CD4-positive, CD25-positive, alpha-beta regulatory T cell (primary cell): ENCODE data around the gene ALB. TPM values are rescaled to one million over a fixed set of nuclear protein-coding genes. Genes with fewer than 3 reads are reported as not detected.

Experiments used
- ATAC-seq, 2 donors: fragments of 150-1000 bp; cut with Tn5 transposase; one replicate each; pipeline ENCODE4 v1.10.0; 2021; ENCODE audit warnings: low read depth in 2 of 2, moderate number of reproducible peaks in 2 of 2, moderate library complexity in 1 of 2
- DNase-seq, 3 donors: peaks; one replicate each; pipeline versions ENCODE4 v3.0.0 to v3.0.0-alpha.2; 2012 to 2022; ENCODE audit warnings: mixed read lengths in 1 of 3
- H3K27ac ChIP-seq: one replicate; pipeline ENCODE4 v1.7.0; 2013; ENCODE audit warnings: mild to moderate bottlenecking, low read length; ENCODE audit not compliant: insufficient read depth, poor library complexity, severe bottlenecking
- H3K27me3 ChIP-seq: one replicate; pipeline ENCODE4 v1.7.0; 2013; ENCODE audit warnings: low read length; ENCODE audit not compliant: control insufficient read depth, insufficient read depth
- H3K36me3 ChIP-seq: one replicate; pipeline ENCODE4 v1.7.0; 2013; ENCODE audit warnings: mild to moderate bottlenecking, low read length, moderate library complexity; ENCODE audit not compliant: control insufficient read depth, insufficient read depth
- H3K4me1 ChIP-seq: 2 replicates; pipeline ENCODE4 v1.7.0; 2013; ENCODE audit warnings: mild to moderate bottlenecking, low read length; ENCODE audit not compliant: insufficient read depth, control insufficient read depth, poor library complexity, severe bottlenecking
- H3K4me3 ChIP-seq: one replicate; pipeline ENCODE4 v1.7.0; 2013; ENCODE audit warnings: low read depth, mild to moderate bottlenecking, low read length, moderate library complexity
- H3K9me3 ChIP-seq, 2 experiments: 1 replicate in 1 of 2; 2 replicates in 1 of 2; pipeline ENCODE4 v1.7.0; 2013; ENCODE audit warnings: low read length in 2 of 2, mild to moderate bottlenecking in 1 of 2, moderate library complexity in 1 of 2; ENCODE audit not compliant: control insufficient read depth in 2 of 2
- H3K27ac Mint-ChIP-seq, 3 donors: one replicate each; pipeline ENCODE4 v1.8.0; 2020 to 2022; ENCODE audit warnings: mild to moderate bottlenecking in 3 of 3, mixed read lengths in 3 of 3, moderate library complexity in 2 of 3
- H3K27me3 Mint-ChIP-seq: one replicate; pipeline ENCODE4 v1.8.0; 2022; ENCODE audit warnings: mild to moderate bottlenecking, mixed read lengths
- H3K36me3 Mint-ChIP-seq: one replicate; pipeline ENCODE4 v1.8.0; 2020; ENCODE audit warnings: mixed read lengths
- H3K4me1 Mint-ChIP-seq, 4 donors: one replicate each; pipeline ENCODE4 v1.8.0; 2020 to 2022; ENCODE audit warnings: mixed read lengths in 4 of 4, mild to moderate bottlenecking in 1 of 4
- H3K4me3 Mint-ChIP-seq, 4 donors: one replicate each; pipeline ENCODE4 v1.8.0; 2020 to 2022; ENCODE audit warnings: mild to moderate bottlenecking in 4 of 4, mixed read lengths in 4 of 4, moderate library complexity in 3 of 4
- H3K9me3 Mint-ChIP-seq, 7 donors: one replicate each; pipeline ENCODE4 v1.8.0; 2020 to 2022; ENCODE audit warnings: mixed read lengths in 7 of 7, mild to moderate bottlenecking in 3 of 7, moderate library complexity in 2 of 7
- polyA plus RNA-seq, 4 donors: library from polyadenylated mRNA; unstranded; fragments of 300-500 nt; fragmentation: Illumina TruSeq; gene quantifications; one replicate each; pipeline ENCODE4 v1.2.3, GENCODE V29; 2021
- total RNA-seq: library from RNA; stranded (reverse); gene quantifications from one replicate; pipeline ENCODE4 v1.2.3, GENCODE V29; 2022

The ALB gene
- total and polyA plus RNA-seq, 5 donors from 2014 or later = not detected

DNA sequence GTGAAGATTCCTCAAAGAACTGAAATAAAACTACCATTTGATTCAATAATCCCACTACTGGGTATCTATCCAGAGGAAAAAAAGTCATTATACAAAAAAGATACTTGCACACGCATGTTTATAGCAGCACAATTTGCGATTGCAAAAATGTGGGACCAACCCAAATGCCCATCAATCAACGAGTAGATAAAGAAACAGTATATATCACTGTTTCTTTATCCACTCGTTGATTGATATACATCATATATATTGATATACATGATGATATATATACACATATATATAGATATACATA lies 18.3 kb downstream of the ALB start:
- Mint-ChIP-seq H3K36me3 (no peaks in the 10 kb centered on the region), H3K27ac (no peak overlapping the region), H3K27me3 (no peaks in the 10 kb centered on the region), H3K4me1 (no peaks in the 10 kb centered on the region), H3K4me3 (no peak overlapping the region), H3K9me3 (peaks cover 0 to 2% (median 0%) of the 10 kb centered on the region in 7 donors)
- H3K36me3 ChIP-seq = no peaks in the 10 kb centered on the region
- H3K27me3 ChIP-seq = no peaks in the 10 kb centered on the region
- H3K4me3 ChIP-seq = no peak overlapping the region
- H3K4me1 ChIP-seq = no peaks in the 10 kb centered on the region
- DNase-seq (no peak), ATAC-seq (no peak)
- no peaks in the 10 kb centered on the region for H3K9me3 ChIP-seq
- H3K27ac ChIP-seq = no peak overlapping the region

DNA sequence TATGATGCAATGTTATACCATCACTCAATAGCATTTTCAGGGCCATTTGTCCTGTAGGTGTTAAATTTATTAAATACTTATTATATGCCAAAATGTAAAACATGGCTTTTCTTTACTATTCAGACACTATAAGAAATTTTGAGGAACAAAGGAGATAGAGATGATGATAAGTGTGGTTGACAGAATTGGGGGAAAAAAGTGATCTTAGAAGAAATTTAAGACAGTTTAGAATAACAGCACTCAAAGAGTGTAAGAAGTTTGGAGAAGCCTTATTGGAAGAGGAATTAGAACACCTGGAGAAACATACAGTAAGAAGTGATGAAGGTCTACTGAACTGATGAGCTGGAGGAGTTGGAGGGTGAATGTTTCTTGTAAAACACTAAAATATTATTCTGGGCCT lies 19.1 kb downstream of the ALB start:
- Mint-ChIP-seq H3K27ac (peak overlapping the region in 1 of 3 donors; percentile 67), H3K27me3 (peaks cover 4% of the 10 kb centered on the region), H3K9me3 (peaks cover 0 to 2% (median 0%) of the 10 kb centered on the region in 7 donors), H3K4me1 (no peaks in the 10 kb centered on the region), H3K36me3 (no peaks in the 10 kb centered on the region), H3K4me3 (no peak overlapping the region)
- Histone ChIP-seq H3K4me1 (no peaks in the 10 kb centered on the region), H3K27me3 (no peaks in the 10 kb centered on the region), H3K36me3 (no peaks in the 10 kb centered on the region), H3K27ac (no peak overlapping the region), H3K9me3 (no peaks in the 10 kb centered on the region), H3K4me3 (no peak overlapping the region)
- DNase-seq = no peak
- ATAC-seq = no peak

DNA sequence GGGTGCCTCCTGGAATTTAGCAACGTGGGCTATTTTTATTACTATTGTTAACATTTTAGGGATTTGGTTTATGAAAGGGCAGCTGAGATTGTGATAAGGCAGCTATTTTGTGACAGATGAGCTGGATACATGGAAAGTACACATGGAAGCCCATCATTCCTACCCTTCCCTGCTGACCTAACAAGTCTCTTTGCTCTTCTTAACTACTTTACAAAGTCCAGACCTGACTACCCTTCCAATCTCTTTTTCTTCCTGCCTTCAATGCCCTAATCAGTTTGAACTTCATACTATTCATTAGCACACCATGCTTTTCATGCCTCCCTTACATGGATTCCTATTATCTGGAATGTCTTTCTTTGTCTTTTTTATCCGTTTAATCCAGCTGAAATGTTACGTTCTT lies 22.6 kb downstream of the ALB start:
- no peaks in the 10 kb centered on the region for H3K27me3 ChIP-seq
- Mint-ChIP-seq H3K4me1 (no peaks in the 10 kb centered on the region), H3K27me3 (peaks cover 4% of the 10 kb centered on the region), H3K27ac (no peak overlapping the region), H3K36me3 (no peaks in the 10 kb centered on the region), H3K4me3 (no peak overlapping the region), H3K9me3 (peaks cover 0 to 3% (median 0%) of the 10 kb centered on the region in 7 donors)
- no peak overlapping the region for H3K27ac ChIP-seq
- no peaks in the 10 kb centered on the region for H3K9me3 ChIP-seq
- no peak overlapping the region for H3K4me3 ChIP-seq
- no peaks in the 10 kb centered on the region for H3K4me1 ChIP-seq
- H3K36me3 ChIP-seq = no peaks in the 10 kb centered on the region
- ATAC-seq = no peak
- DNase-seq = no peak

DNA sequence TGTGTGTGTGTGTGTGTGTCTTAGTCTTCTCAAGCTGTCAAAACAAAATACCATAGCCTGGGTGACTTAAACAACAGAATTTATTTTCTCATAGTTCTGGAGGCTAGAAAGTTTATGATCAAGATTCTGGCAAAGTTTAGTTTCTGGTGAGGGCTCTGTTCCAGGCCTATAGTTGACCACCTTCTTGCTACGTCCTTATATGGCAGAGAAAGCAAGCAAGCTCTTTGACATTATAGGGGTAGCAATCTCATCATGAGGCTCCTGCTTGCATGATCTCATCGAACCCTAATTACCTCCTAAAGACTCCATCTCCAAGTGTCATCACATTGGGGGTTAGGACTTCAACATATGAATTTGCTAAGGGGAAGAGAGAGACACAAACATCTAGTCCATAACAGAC lies 25.0 kb downstream of the ALB start:
- Mint-ChIP-seq H3K27ac (no peak overlapping the region), H3K4me3 (no peak overlapping the region), H3K27me3 (peaks cover 4% of the 10 kb centered on the region), H3K4me1 (no peaks in the 10 kb centered on the region), H3K9me3 (peaks cover 0 to 1% (median 0%) of the 10 kb centered on the region in 7 donors), H3K36me3 (no peaks in the 10 kb centered on the region)
- no peak overlapping the region for H3K27ac ChIP-seq
- no peaks in the 10 kb centered on the region for H3K36me3 ChIP-seq
- H3K27me3 ChIP-seq = no peaks in the 10 kb centered on the region
- H3K4me3 ChIP-seq = no peak overlapping the region
- ATAC-seq (no peak), DNase-seq (no peak)
- H3K9me3 ChIP-seq = no peaks in the 10 kb centered on the region
- H3K4me1 ChIP-seq = no peaks in the 10 kb centered on the region

DNA sequence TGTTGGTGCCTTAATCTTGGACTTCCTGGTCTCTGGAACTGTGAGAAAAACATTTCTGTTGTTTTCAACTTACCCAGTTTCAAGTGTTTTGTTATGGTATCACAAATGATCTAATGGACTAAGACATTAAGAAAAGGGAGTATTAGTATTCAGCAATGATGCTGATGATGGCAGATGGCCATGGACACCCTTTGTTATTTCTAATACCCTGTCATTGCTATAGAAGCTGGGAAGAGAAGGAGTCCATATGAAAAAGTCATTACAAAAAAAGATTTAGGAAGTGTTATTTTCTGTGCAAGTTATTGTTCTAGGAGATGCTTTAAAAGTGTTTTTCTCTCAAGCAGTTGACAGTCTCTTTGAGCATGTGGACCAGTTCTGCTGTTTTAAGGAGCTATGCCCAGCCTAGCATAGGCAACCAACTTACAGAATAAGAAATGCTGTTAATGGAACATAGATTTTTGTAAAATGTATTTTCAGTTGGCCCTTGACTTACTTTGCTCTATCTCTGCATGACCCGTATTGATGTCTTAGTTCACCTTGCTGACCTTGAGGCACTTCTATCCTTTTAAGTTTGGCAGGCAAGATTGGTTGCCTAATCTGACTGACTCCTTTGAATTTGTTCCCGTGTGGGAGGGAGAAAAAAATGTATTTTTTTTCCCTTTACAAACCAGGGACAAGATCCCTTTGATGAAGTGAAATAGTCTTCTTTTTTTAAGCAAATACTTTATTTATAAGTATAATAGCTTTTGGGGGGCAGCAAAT lies 25.9 kb downstream of the ALB start:
- Mint-ChIP-seq H3K4me1 (no peaks in the 10 kb centered on the region), H3K4me3 (no peak overlapping the region), H3K27me3 (peaks cover 4% of the 10 kb centered on the region), H3K36me3 (no peaks in the 10 kb centered on the region), H3K27ac (no peak overlapping the region), H3K9me3 (peaks cover 0 to 1% (median 0%) of the 10 kb centered on the region in 7 donors)
- H3K4me3 ChIP-seq = no peak overlapping the region
- H3K4me1 ChIP-seq = no peaks in the 10 kb centered on the region
- no peaks in the 10 kb centered on the region for H3K27me3 ChIP-seq
- DNase-seq = no peak
- no peak overlapping the region for H3K27ac ChIP-seq
- ATAC-seq = no peak
- H3K36me3 ChIP-seq = no peaks in the 10 kb centered on the region
- no peaks in the 10 kb centered on the region for H3K9me3 ChIP-seq

DNA sequence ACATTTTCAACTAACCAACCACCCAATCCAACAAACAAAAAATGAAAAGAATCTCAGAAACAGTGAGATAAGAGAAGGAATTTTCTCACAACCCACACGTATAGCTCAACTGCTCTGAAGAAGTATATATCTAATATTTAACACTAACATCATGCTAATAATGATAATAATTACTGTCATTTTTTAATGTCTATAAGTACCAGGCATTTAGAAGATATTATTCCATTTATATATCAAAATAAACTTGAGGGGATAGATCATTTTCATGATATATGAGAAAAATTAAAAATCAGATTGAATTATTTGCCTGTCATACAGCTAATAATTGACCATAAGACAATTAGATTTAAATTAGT lies 27.7 kb downstream of the ALB start:
- Mint-ChIP-seq H3K36me3 (no peaks in the 10 kb centered on the region), H3K27me3 (peaks cover 4% of the 10 kb centered on the region), H3K4me3 (no peak overlapping the region), H3K27ac (no peak overlapping the region), H3K4me1 (no peaks in the 10 kb centered on the region), H3K9me3 (peaks cover 0 to 1% (median 0%) of the 10 kb centered on the region in 7 donors)
- no peak overlapping the region for H3K27ac ChIP-seq
- no peaks in the 10 kb centered on the region for H3K4me1 ChIP-seq
- no peaks in the 10 kb centered on the region for H3K27me3 ChIP-seq
- DNase-seq (no peak), ATAC-seq (no peak)
- H3K4me3 ChIP-seq = no peak overlapping the region
- no peaks in the 10 kb centered on the region for H3K9me3 ChIP-seq
- H3K36me3 ChIP-seq = no peaks in the 10 kb centered on the region

DNA sequence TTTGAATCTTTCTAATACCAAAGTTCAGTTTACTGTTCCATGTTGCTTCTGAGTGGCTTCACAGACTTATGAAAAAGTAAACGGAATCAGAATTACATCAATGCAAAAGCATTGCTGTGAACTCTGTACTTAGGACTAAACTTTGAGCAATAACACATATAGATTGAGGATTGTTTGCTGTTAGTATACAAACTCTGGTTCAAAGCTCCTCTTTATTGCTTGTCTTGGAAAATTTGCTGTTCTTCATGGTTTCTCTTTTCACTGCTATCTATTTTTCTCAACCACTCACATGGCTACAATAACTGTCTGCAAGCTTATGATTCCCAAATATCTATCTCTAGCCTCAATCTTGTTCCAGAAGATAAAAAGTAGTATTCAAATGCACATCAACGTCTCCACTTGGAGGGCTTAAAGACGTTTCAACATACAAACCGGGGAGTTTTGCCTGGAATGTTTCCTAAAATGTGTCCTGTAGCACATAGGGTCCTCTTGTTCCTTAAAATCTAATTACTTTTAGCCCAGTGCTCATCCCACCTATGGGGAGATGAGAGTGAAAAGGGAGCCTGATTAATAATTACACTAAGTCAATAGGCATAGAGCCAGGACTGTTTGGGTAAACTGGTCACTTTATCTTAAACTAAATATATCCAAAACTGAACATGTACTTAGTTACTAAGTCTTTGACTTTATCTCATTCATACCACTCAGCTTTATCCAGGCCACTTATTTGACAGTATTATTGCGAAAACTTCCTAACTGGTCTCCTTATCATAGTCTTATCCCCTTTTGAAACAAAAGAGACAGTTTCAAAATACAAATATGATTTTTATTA lies 28.3 kb downstream of the ALB start:
- no peaks in the 10 kb centered on the region for H3K4me1 Mint-ChIP-seq
- Histone ChIP-seq H3K4me1 (no peaks in the 10 kb centered on the region), H3K4me3 (no peak overlapping the region), H3K36me3 (no peaks in the 10 kb centered on the region), H3K27me3 (no peaks in the 10 kb centered on the region), H3K27ac (no peak overlapping the region), H3K9me3 (no peaks in the 10 kb centered on the region)
- DNase-seq (no peak), ATAC-seq (no peak)
- H3K36me3 Mint-ChIP-seq = no peaks in the 10 kb centered on the region
- no peak overlapping the region for H3K27ac Mint-ChIP-seq
- no peak overlapping the region for H3K4me3 Mint-ChIP-seq
- H3K27me3 Mint-ChIP-seq = peaks cover 4% of the 10 kb centered on the region
- peaks cover 0 to 1% (median 0%) of the 10 kb centered on the region in 7 donors for H3K9me3 Mint-ChIP-seq

DNA sequence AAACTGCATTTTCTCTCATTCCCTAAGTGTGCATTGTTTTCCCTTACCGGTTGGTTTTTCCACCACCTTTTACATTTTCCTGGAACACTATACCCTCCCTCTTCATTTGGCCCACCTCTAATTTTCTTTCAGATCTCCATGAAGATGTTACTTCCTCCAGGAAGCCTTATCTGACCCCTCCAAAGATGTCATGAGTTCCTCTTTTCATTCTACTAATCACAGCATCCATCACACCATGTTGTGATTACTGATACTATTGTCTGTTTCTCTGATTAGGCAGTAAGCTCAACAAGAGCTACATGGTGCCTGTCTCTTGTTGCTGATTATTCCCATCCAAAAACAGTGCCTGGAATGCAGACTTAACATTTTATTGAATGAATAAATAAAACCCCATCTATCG lies 29.1 kb downstream of the ALB start:
- no peaks in the 10 kb centered on the region for H3K36me3 ChIP-seq
- Mint-ChIP-seq H3K27me3 (peaks cover under 1% of the 10 kb centered on the region), H3K4me3 (no peak overlapping the region), H3K27ac (no peak overlapping the region), H3K4me1 (no peaks in the 10 kb centered on the region), H3K9me3 (peaks cover 0 to 1% (median 0%) of the 10 kb centered on the region in 7 donors), H3K36me3 (no peaks in the 10 kb centered on the region)
- H3K27ac ChIP-seq = no peak overlapping the region
- H3K27me3 ChIP-seq = no peaks in the 10 kb centered on the region
- no peak overlapping the region for H3K4me3 ChIP-seq
- DNase-seq (no peak), ATAC-seq (no peak)
- H3K9me3 ChIP-seq = no peaks in the 10 kb centered on the region
- no peaks in the 10 kb centered on the region for H3K4me1 ChIP-seq
